Chondrocyte (in vitro differentiated cells): ENCODE measurements around the gene OASL. TPM values are rescaled to one million over a fixed set of nuclear protein-coding genes. Genes with fewer than 3 reads are reported as not detected.
"Not testable (repeated sequence)": the region's sequence is repeated elsewhere in the genome, so short reads cannot be mapped to it uniquely, and the experiment has no call there.

Source experiments
- DNase-seq: peaks from one replicate; pipeline ENCODE4 v3.0.0; 2021; ENCODE audit warnings: mixed read lengths, low spot score
- H3K27ac Mint-ChIP-seq: one replicate; pipeline ENCODE4 v1.8.0; 2021; ENCODE audit warnings: mild to moderate bottlenecking, moderate library complexity, mixed read lengths; ENCODE audit not compliant: unreplicated experiment
- H3K27me3 Mint-ChIP-seq: 2 replicates; pipeline ENCODE4 v1.8.0; 2021; ENCODE audit warnings: low read depth, mixed read lengths
- H3K36me3 Mint-ChIP-seq: 2 replicates; pipeline ENCODE4 v1.8.0; 2021; ENCODE audit warnings: low read depth, mixed read lengths
- H3K4me1 Mint-ChIP-seq: 2 replicates; pipeline ENCODE4 v1.8.0; 2021; ENCODE audit warnings: low read depth, mild to moderate bottlenecking, mixed read lengths
- H3K4me3 Mint-ChIP-seq: one replicate; pipeline ENCODE4 v1.8.0; 2021; ENCODE audit warnings: mild to moderate bottlenecking, moderate library complexity, mixed read lengths; ENCODE audit not compliant: unreplicated experiment
- H3K9me3 Mint-ChIP-seq: 2 replicates; pipeline ENCODE4 v1.8.0; 2021; ENCODE audit warnings: low read depth, mixed read lengths
- total RNA-seq: library from RNA; stranded (reverse); gene quantifications from 3 replicates; pipeline ENCODE4 v1.2.1, GENCODE V29; 2021
- TF ChIP-seq, protein P1 (sequence below): fragments of 200-600 bp; sonication (generic); IDR thresholded peaks from 2 replicates; pipeline ENCODE4 v1.5.0; 2021; ENCODE audit warnings: antibody characterized with exemption, mild to moderate bottlenecking, moderate library complexity

Gene OASL
- total RNA-seq, 1 donor from 2014 or later = not detected

DNA sequence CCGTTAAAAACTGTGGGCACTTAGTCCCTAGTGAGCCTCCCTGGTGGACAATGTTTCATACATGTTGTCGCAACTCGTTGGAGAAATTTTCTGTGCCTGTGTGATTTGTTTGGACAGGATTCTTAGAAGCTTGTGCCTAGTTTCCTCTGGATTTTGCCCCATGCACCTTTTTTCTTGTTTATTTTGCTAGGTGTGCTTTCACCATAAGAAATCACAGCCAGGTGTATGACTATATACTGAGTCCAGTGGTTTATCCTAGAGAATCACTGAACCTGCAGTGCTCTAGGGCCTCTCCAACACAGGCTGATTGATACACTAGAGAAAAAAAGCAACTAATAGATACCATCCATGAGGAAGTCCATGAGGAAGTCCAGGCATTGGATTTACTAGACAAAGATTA lies 33.1 kb upstream of the OASL start:
- H3K4me3 Mint-ChIP-seq = no peak overlapping the region
- TF ChIP-seq, protein P1, sequence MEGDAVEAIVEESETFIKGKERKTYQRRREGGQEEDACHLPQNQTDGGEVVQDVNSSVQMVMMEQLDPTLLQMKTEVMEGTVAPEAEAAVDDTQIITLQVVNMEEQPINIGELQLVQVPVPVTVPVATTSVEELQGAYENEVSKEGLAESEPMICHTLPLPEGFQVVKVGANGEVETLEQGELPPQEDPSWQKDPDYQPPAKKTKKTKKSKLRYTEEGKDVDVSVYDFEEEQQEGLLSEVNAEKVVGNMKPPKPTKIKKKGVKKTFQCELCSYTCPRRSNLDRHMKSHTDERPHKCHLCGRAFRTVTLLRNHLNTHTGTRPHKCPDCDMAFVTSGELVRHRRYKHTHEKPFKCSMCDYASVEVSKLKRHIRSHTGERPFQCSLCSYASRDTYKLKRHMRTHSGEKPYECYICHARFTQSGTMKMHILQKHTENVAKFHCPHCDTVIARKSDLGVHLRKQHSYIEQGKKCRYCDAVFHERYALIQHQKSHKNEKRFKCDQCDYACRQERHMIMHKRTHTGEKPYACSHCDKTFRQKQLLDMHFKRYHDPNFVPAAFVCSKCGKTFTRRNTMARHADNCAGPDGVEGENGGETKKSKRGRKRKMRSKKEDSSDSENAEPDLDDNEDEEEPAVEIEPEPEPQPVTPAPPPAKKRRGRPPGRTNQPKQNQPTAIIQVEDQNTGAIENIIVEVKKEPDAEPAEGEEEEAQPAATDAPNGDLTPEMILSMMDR = no peak
- no peak for DNase-seq
- H3K9me3 Mint-ChIP-seq = peaks cover 10% of the 10 kb centered on the region
- H3K27ac Mint-ChIP-seq = no peak overlapping the region
- no peaks in the 10 kb centered on the region for H3K4me1 Mint-ChIP-seq
- H3K27me3 Mint-ChIP-seq = peaks cover 12% of the 10 kb centered on the region
- H3K36me3 Mint-ChIP-seq = no peaks in the 10 kb centered on the region

DNA sequence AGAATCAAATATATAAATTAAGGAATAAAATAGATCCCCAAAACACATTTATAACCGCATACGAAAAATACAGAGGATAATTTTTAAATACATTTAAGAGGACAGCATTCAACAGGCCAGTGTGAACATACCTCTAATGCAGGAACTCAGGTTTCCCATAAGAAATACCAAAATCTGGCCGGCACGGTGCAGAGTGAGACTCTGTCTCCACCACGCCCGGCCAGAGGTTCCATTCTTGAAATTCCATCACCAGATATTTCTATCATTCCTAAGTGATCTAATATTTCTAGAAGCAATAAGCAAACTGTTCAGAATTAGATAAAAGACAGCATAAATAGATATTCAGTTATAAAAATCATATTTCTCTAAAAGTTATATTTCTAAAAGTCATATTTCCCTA lies 30.2 kb upstream of the OASL start:
- peaks cover 10% of the 10 kb centered on the region for H3K9me3 Mint-ChIP-seq
- peaks cover 19% of the 10 kb centered on the region for H3K27me3 Mint-ChIP-seq
- no peaks in the 10 kb centered on the region for H3K36me3 Mint-ChIP-seq
- TF ChIP-seq, protein P1 = no peak
- no peak overlapping the region for H3K27ac Mint-ChIP-seq
- H3K4me1 Mint-ChIP-seq = no peaks in the 10 kb centered on the region
- DNase-seq = no peak
- no peak overlapping the region for H3K4me3 Mint-ChIP-seq

DNA sequence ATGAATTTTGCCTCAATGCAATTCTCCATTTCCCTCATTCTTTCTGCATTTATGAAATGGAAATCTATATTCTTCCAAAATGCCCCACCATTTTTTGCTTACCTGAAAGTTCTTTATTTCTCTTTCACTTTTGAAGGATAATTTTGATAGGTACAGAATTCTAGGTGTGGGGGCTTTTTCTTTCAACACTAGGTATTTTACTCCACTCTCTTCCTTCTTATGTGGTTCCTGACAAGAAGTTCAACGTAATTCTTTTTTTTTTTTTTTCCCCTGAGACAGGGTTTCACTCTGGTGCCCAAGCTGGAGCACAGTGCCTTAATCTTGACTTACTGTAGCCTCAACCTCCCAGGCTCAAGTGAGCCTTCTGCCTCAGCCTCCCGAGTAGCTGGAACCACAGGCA lies 26.3 kb upstream of the OASL start:
- peaks cover 20% of the 10 kb centered on the region for H3K27me3 Mint-ChIP-seq
- no peaks in the 10 kb centered on the region for H3K36me3 Mint-ChIP-seq
- no peaks in the 10 kb centered on the region for H3K9me3 Mint-ChIP-seq
- H3K4me3 Mint-ChIP-seq = no peak overlapping the region
- TF ChIP-seq, protein P1 = no peak
- H3K4me1 Mint-ChIP-seq = peaks cover 3% of the 10 kb centered on the region
- peak overlapping the region; percentile 27 for H3K27ac Mint-ChIP-seq
- no peak for DNase-seq

DNA sequence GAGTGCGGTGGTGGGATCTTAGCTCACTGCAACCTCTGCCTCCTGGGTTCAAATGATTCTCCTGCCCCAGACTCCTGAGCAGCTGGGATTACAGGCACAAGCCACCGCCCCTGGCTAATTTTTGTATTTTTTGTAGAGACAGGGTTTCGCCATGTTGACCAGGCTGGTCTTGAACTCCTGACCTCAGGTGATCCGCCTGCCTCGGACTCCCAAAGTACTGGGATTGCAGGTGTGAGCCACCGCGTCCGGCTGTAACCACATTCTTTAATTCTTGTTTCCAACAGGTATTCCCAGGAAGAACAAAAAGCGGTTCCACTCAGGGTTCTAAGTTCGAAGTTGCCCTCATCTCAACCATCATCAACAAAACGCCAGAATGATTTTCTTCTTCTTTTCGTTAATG lies 25.5 kb upstream of the OASL start:
- H3K36me3 Mint-ChIP-seq, H3K4me3 Mint-ChIP-seq, H3K27ac Mint-ChIP-seq, H3K4me1 Mint-ChIP-seq, DNase-seq, H3K9me3 Mint-ChIP-seq: not testable (repeated sequence)
- peaks cover 20% of the 10 kb centered on the region for H3K27me3 Mint-ChIP-seq

DNA sequence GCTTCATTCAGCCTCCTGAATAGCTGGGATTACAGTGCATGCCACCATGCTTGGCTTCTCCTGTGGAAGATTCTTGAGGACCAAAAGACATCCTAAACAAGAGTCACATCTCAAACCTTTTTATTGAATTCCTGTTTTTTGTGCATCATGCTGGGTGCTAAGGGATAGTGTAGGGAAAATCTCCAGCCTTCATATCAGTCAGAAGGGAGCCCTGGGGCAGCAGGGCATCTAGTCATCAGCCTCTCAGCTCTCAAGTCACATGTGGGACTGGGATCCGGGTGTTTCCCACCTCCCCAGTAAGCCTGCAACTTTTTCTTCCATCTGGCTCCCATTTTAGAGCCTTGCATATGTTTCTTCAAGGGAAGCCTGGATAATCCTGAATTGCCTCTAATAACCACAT lies 25.1 kb upstream of the OASL start:
- TF ChIP-seq, protein P1 = no peak
- H3K9me3 Mint-ChIP-seq = no peaks in the 10 kb centered on the region
- H3K36me3 Mint-ChIP-seq = no peaks in the 10 kb centered on the region

DNA sequence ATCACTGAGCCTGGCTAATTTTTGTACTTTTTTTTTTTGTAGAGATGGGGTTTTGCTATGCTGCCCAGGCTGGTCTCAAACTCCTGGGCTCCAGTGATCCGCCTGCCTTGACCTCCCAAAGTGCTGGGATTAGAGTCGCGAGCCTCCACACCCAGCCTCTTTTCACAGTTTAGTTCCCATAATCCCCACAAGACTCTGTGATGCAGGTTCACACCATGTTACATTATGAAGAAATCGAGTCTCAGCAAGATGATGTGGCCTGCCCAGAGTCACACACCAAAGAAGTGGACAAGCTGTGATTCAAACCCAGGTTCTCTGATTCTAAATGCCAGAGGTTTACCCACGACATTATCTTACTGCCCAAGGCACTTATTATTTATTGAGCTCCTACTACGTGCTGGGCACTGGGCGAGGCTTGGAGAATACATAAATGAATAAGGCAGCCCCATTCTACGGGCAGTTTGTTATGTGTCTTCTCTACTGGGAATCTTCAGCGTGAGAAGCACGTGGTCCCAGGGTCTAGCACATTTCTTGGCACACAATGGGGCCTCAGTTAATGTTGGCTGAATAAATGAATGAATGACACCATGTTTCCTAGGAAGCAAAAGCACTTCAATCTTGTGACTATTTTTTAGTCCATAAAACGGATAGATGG lies 23.5 kb upstream of the OASL start:
- no peaks in the 10 kb centered on the region for H3K9me3 Mint-ChIP-seq
- peaks cover 7% of the 10 kb centered on the region for H3K4me1 Mint-ChIP-seq
- TF ChIP-seq, protein P1 = no peak
- H3K36me3 Mint-ChIP-seq = no peaks in the 10 kb centered on the region
- DNase-seq = no peak
- no peak overlapping the region for H3K4me3 Mint-ChIP-seq
- H3K27me3 Mint-ChIP-seq = peaks cover 22% of the 10 kb centered on the region
- no peak overlapping the region for H3K27ac Mint-ChIP-seq

More for the DNA sequence above, 25.1 kb upstream of the OASL start:
- peaks cover 20% of the 10 kb centered on the region for H3K27me3 Mint-ChIP-seq
- no peak overlapping the region for H3K4me3 Mint-ChIP-seq
- no peak for DNase-seq
- H3K27ac Mint-ChIP-seq = no peak overlapping the region
- H3K4me1 Mint-ChIP-seq = peaks cover 7% of the 10 kb centered on the region
